GM12878 (cell line): ENCODE measurements around the gene TBC1D23. TPM values are rescaled to one million over a fixed set of nuclear protein-coding genes. Genes with fewer than 3 reads are reported as not detected.

Experiments used
- ATAC-seq: fragments of 200-7000 bp; cut with Tn5 transposase; 3 replicates; pipeline ENCODE4 v1.9.1; 2020; ENCODE audit warnings: mild to moderate bottlenecking, moderate library complexity
- BruUV-seq: library from RNA; stranded (reverse); fragments of 400-500 nt; replicated peaks from 2 replicates; lab custom pipeline; 2021; lab: Mats Ljungman, UMichigan
- CTCF ChIA-PET: fragments of 300-600 bp; sonication (Branson Sonifier 250); formaldehyde crosslinking; extraction: SDS; loops from one replicate; lab custom pipeline; 2021; ENCODE audit warnings: inconsistent platforms; lab: Yijun Ruan, JAX
- POLR2A ChIA-PET: fragments of 350-600 bp; formaldehyde crosslinking; extraction: SDS; loops from one replicate; lab custom pipeline; 2021; ENCODE audit warnings: inconsistent platforms; lab: Charles Lee
- RAD21 ChIA-PET: fragments of 300-600 bp; sonication (Branson Sonifier 250); formaldehyde crosslinking; loops from one replicate; lab custom pipeline; 2023; ENCODE audit warnings: antibody characterized with exemption; ENCODE audit not compliant: unreplicated experiment; lab: Charles Lee
- SMC1A ChIA-PET: fragments of 300-600 bp; sonication (Branson Sonifier 250); formaldehyde crosslinking; loops from one replicate; lab custom pipeline; 2023; ENCODE audit not compliant: unreplicated experiment, uncharacterized antibody; lab: Charles Lee
- DNase-seq: peaks from one replicate; pipeline ENCODE4 v3.0.0-alpha.2; 2011; ENCODE audit warnings: low read depth, low spot score
- FAIRE-seq: peaks from 3 replicates; lab custom pipeline; 2011; peaks lifted over from hg19 to GRCh38; lab: Jason Lieb, UNC
- H2AFZ ChIP-seq: 2 replicates; pipeline ENCODE4 v1.6.0; 2011; ENCODE audit warnings: low read depth, low read length, control low read depth; ENCODE audit not compliant: control insufficient read depth
- H3K27ac ChIP-seq: 2 replicates; pipeline ENCODE4 v1.5.1; 2011; ENCODE audit warnings: control low read depth; ENCODE audit not compliant: control insufficient read depth, insufficient read depth
- H3K27me3 ChIP-seq, 2 experiments: replicated peaks in 1 of 2; 2 replicates each; pipeline versions ENCODE4 v1.6.0 to v1.6.1; 2011; ENCODE audit warnings: low read length in 1 of 2; ENCODE audit not compliant: control insufficient read depth in 2 of 2, insufficient read depth in 2 of 2
- H3K36me3 ChIP-seq, 2 experiments: 2 replicates each; pipeline ENCODE4 v1.5.1; 2011; ENCODE audit warnings: low read length in 1 of 2; ENCODE audit not compliant: control insufficient read depth in 2 of 2, insufficient read depth in 2 of 2
- H3K4me1 ChIP-seq: 2 replicates; pipeline ENCODE4 v1.6.1; 2011; ENCODE audit warnings: mild to moderate bottlenecking, low read length, moderate library complexity, mixed read lengths; ENCODE audit not compliant: control insufficient read depth, insufficient read depth
- H3K4me2 ChIP-seq: 2 replicates; pipeline ENCODE4 v1.6.0; 2011; ENCODE audit warnings: control low read depth; ENCODE audit not compliant: control insufficient read depth, insufficient read depth
- H3K4me3 ChIP-seq: fragments of 200-600 bp; sonication (generic); 2 replicates; pipeline ENCODE4 v1.5.1; 2016
- H3K79me2 ChIP-seq: 2 replicates; pipeline ENCODE4 v1.6.0; 2011; ENCODE audit warnings: low read length; ENCODE audit not compliant: control insufficient read depth, insufficient read depth
- H3K9ac ChIP-seq: 2 replicates; pipeline ENCODE4 v1.8.0; 2011; ENCODE audit warnings: low read length, control low read depth, mixed read lengths; ENCODE audit not compliant: control insufficient read depth, insufficient read depth
- H3K9me3 ChIP-seq: replicated peaks from 3 replicates; pipeline ENCODE4 v1.5.1; 2011; ENCODE audit warnings: mild to moderate bottlenecking, low read length; ENCODE audit not compliant: control insufficient read depth, insufficient read depth
- H4K20me1 ChIP-seq: 2 replicates; pipeline ENCODE4 v1.6.0; 2011; ENCODE audit not compliant: control insufficient read depth, insufficient read depth
- ASH2L ChIP-seq: fragments of 300-600, 200-600 bp; sonication (generic); IDR thresholded peaks from 2 replicates; pipeline ENCODE4 v1.6.1; 2017; ENCODE audit warnings: low read depth, mild to moderate bottlenecking, borderline replicate concordance
- CHD2 ChIP-seq: IDR thresholded peaks from 2 replicates; pipeline ENCODE4 v1.6.1; 2011; ENCODE audit warnings: low read depth, low read length, improper control_type of control experiment, borderline replicate concordance
- CREM ChIP-seq: IDR thresholded peaks from 2 replicates; pipeline ENCODE4 v1.6.1; 2014; ENCODE audit warnings: antibody characterized with exemption, low read depth
- EP300 ChIP-seq, 2 experiments: fragments of 150-350 bp in 1 of 2; IDR thresholded peaks; 2 replicates each; pipeline ENCODE4 v1.6.1; 2011 to 2012; ENCODE audit warnings: low read depth in 2 of 2, low read length in 2 of 2, borderline replicate concordance in 1 of 2, improper control_type of control experiment in 1 of 2, inconsistent platforms in 1 of 2; ENCODE audit not compliant: control insufficient read depth in 1 of 2
- GATAD2B ChIP-seq: fragments of 450-650 bp; conservative IDR thresholded peaks from 2 replicates; pipeline ENCODE4 v1.6.1; 2017; ENCODE audit warnings: low read depth, mild to moderate bottlenecking, moderate library complexity
- HDAC6 ChIP-seq: fragments of 200-600 bp; sonication (generic); IDR thresholded peaks from one replicate; pipeline ENCODE4 v1.8.0; 2017; ENCODE audit warnings: antibody characterized with exemption; ENCODE audit not compliant: unreplicated experiment
- MTA3 ChIP-seq: IDR thresholded peaks from 2 replicates; pipeline ENCODE4 v1.6.1; 2012; ENCODE audit warnings: low read length, inconsistent platforms, borderline replicate concordance
- NR2C2 ChIP-seq: IDR thresholded peaks from 2 replicates; pipeline ENCODE4 v1.6.1; 2011; ENCODE audit warnings: borderline replicate concordance, low read depth; ENCODE audit not compliant: control insufficient read depth, insufficient read length
- RB1 ChIP-seq: fragments of 450-650 bp; formaldehyde crosslinking; IDR thresholded peaks from 2 replicates; pipeline ENCODE4 v1.6.1; 2017; ENCODE audit warnings: mild to moderate bottlenecking, borderline replicate concordance
- RUNX3 ChIP-seq: IDR thresholded peaks from 2 replicates; pipeline ENCODE4 v1.6.1; 2012; ENCODE audit warnings: low read length, inconsistent platforms
- STAT1 ChIP-seq: fragments of 450-650 bp; conservative IDR thresholded peaks from 2 replicates; pipeline ENCODE4 v1.6.1; 2014; ENCODE audit warnings: antibody characterized with exemption, mild to moderate bottlenecking
- TAF1 ChIP-seq: IDR thresholded peaks from 2 replicates; pipeline ENCODE4 v1.6.1; 2011; ENCODE audit warnings: mild to moderate bottlenecking, low read depth, low read length, borderline replicate concordance
- TCF12 ChIP-seq: IDR thresholded peaks from 2 replicates; pipeline ENCODE4 v1.6.1; 2011; ENCODE audit warnings: low read depth, mild to moderate bottlenecking, low read length
- TCF7 ChIP-seq: IDR thresholded peaks from 2 replicates; pipeline ENCODE4 v1.6.1; 2014; ENCODE audit warnings: antibody characterized with exemption, borderline replicate concordance
- USF1 ChIP-seq: IDR thresholded peaks from 2 replicates; pipeline ENCODE4 v1.6.1; 2011; ENCODE audit warnings: borderline replicate concordance, low read depth, mild to moderate bottlenecking, moderate library complexity, mixed read lengths, low read length; ENCODE audit not compliant: insufficient read depth; ENCODE audit errors: extremely low read length
- YBX1 ChIP-seq: fragments of 450-650 bp; IDR thresholded peaks from 2 replicates; pipeline ENCODE4 v1.6.1; 2016; ENCODE audit warnings: antibody characterized with exemption
- ZBED1 ChIP-seq: IDR thresholded peaks from 2 replicates; pipeline ENCODE4 v1.6.1; 2016; ENCODE audit warnings: borderline replicate concordance
- ZBTB11 ChIP-seq: fragments of 450-650 bp; formaldehyde crosslinking; IDR thresholded peaks from 2 replicates; pipeline ENCODE4 v1.5.0; 2022; ENCODE audit warnings: mild to moderate bottlenecking, missing genetic modification characterization
- ZNF622 ChIP-seq: fragments of 450-650 bp; IDR thresholded peaks from 2 replicates; pipeline ENCODE4 v1.6.1; 2017; ENCODE audit warnings: mild to moderate bottlenecking, inconsistent platforms
- ZSCAN29 ChIP-seq: fragments of 450-650 bp; IDR thresholded peaks from 2 replicates; pipeline ENCODE4 v1.6.1; 2017; ENCODE audit warnings: mild to moderate bottlenecking, moderate library complexity
- WGBS: methylation state at CpG from one replicate; pipeline ENCODE4 v1.1.6; 2016; ENCODE audit warnings: low lambda C conversion rate; ENCODE audit not compliant: insufficient replicate concordance, insufficient coverage; ENCODE audit errors: missing lambda C conversion rate; 5-methylcytosine and 5-hydroxymethylcytosine counted together
- in situ Hi-C: fragments of 300-500 bp; cut with MboI; formaldehyde crosslinking; loops from 9 replicates; pipeline ENCODE4 v1.14.3; 2018; ENCODE audit warnings: mixed read lengths
- intact Hi-C: fragments of 100-400 bp; cut with micrococcal nuclease; formaldehyde crosslinking; loops from one replicate; pipeline ENCODE4 v1.14.2; 2022; ENCODE audit not compliant: unreplicated experiment
- polyA plus RNA-seq, 11 experiments: library from polyadenylated mRNA; depleted of rRNA in 4 of 11; unstranded in 6 of 11; stranded (reverse) in 5 of 11; fragments of >200 nt; fragmentation: Nextera tagmentation in 4 of 11; fragmentation: Illumina TruSeq in 1 of 11; extraction: Ambion mirVana in 4 of 11; extraction: Trizol in 1 of 11; gene quantifications; 1 replicate in 1 of 11; 2 replicates in 10 of 11; pipeline versions ENCODE4 v1.2.1 to v1.2.3, GENCODE V29; 2011 to 2016; ENCODE audit warnings: inconsistent platforms in 2 of 11, missing spikeins in 2 of 11, low read depth in 1 of 11
- total RNA-seq, 4 experiments: library from RNA; depleted of rRNA in 3 of 4; stranded (reverse); fragments of >200 nt in 3 of 4; fragmentation: Illumina TruSeq in 1 of 4; extraction: Trizol in 1 of 4; gene quantifications; 2 replicates each; pipeline versions ENCODE4 v1.2.1 to v1.2.3, GENCODE V29; 2013 to 2021

Gene TBC1D23
- total and polyA plus RNA-seq, 10 of the 15 experiments (the other 5 are each of a cell fraction or from before 2014, with no cell fraction given), result 8.2 to 23.2 (median 16.6) TPM

GRCh38 chr3:100311011-100311410 lies 50.2 kb downstream of the TBC1D23 start:
- ChIA-PET POLR2A (no interaction called here), SMC1A (no interaction called here), RAD21 (no interaction called here), CTCF (no interaction called here)
- Histone ChIP-seq H3K79me2 (no peaks in the 10 kb centered on the region), H3K4me1 (no peaks in the 10 kb centered on the region), H2AFZ (no peak overlapping the region), H3K27ac (no peak overlapping the region), H3K9me3 (no peaks in the 10 kb centered on the region), H3K36me3 (peaks cover 0 to 4% of the 10 kb centered on the region in 2 experiments; a peak in 1 of 4 replicates), H4K20me1 (no peaks in the 10 kb centered on the region), H3K27me3 (no peaks in the 10 kb centered on the region), H3K9ac (no peak overlapping the region), H3K4me2 (no peak overlapping the region), H3K4me3 (no peak overlapping the region)
- BruUV-seq, result no TSS peak
- FAIRE-seq (no peak), ATAC-seq (no peak), DNase-seq (no peak)
- intact Hi-C loops, result loop anchor here (10.0 kb wide), 1 partner anchor 404 kb away; no protein-coding TSS in a partner anchor
- in situ Hi-C loops, result loop anchor here (5.0 kb wide), 1 partner anchor 281 kb away; no protein-coding TSS in a partner anchor
- 74% methylated on average over 2 of the region's 2 CpGs for WGBS
- TF ChIP-seq RUNX3 (no peak), GATAD2B (no peak), RB1 (no peak), CHD2 (no peak), YBX1 (no peak), NR2C2 (no peak), STAT1 (no peak), MTA3 (no peak), ZBED1 (no peak), ZSCAN29 (no peak), TCF7 (no peak), TAF1 (no peak), TCF12 (no peak), ASH2L (no peak), ZBTB11 (CRISPR knock-in tag) (no peak), HDAC6 (no peak), EP300 (IDR thresholded peaks at IDR 0.05; ENCODE audit: borderline replicate concordance in 1 of 2, control insufficient read depth in 1 of 2, low read depth in 2 of 2, low read length in 2 of 2) (no peak), USF1 (no peak), ZNF622 (no peak), CREM (no peak)
